Muscle of leg (tissue), 11 donors: ENCODE results near the gene SLC8A1. TPM values are rescaled to one million over a fixed set of nuclear protein-coding genes. Genes with fewer than 3 reads are reported as not detected.
A peak's percentile ranks its signal among the peaks of the same experiment; 100 is the strongest.

Experiments
- DNase-seq: peaks from one replicate; pipeline ENCODE4 v3.0.0; 2013
- H3K27ac ChIP-seq: one replicate; pipeline ENCODE4 v1.5.1; 2013; ENCODE audit warnings: mild to moderate bottlenecking, low read length, control low read depth
- H3K27me3 ChIP-seq: one replicate; pipeline ENCODE4 v1.6.1; 2013; ENCODE audit warnings: low read length; ENCODE audit not compliant: control insufficient read depth, insufficient read depth
- H3K36me3 ChIP-seq: one replicate; pipeline ENCODE4 v1.6.1; 2013; ENCODE audit warnings: low read length; ENCODE audit not compliant: control insufficient read depth, insufficient read depth
- H3K4me1 ChIP-seq: one replicate; pipeline ENCODE4 v1.6.1; 2013; ENCODE audit warnings: low read length; ENCODE audit not compliant: control insufficient read depth, insufficient read depth
- H3K4me3 ChIP-seq: one replicate; pipeline ENCODE4 v1.5.1; 2013; ENCODE audit warnings: low read length, control low read depth
- H3K9me3 ChIP-seq: replicated peaks from 2 replicates; pipeline ENCODE4 v1.6.1; 2013; ENCODE audit warnings: low read depth, low read length; ENCODE audit not compliant: control insufficient read depth
- WGBS: methylation state at CpG from one replicate; pipeline ENCODE4 v1.1.5; 2013; ENCODE audit warnings: missing lambda C conversion rate; ENCODE audit not compliant: insufficient coverage; 5-methylcytosine and 5-hydroxymethylcytosine counted together
- polyA plus RNA-seq, 8 donors: library from polyadenylated mRNA; unstranded; fragments of 120-200 nt; gene quantifications; one replicate each; pipeline versions ENCODE4 v1.2.1 to v1.2.3, GENCODE V29; 2013; ENCODE audit warnings: inconsistent platforms in 1 of 8, low replicate concordance in 1 of 8; ENCODE audit not compliant: insufficient read length in 8 of 8, insufficient read depth in 1 of 8
- total RNA-seq: library from RNA; stranded (reverse); fragments of 120-200 nt; gene quantifications from one replicate; pipeline ENCODE4 v1.2.4, GENCODE V29; 2013

The SLC8A1 gene
- total and polyA plus RNA-seq, 9 donors, result 4.9 to 36.8 (median 8.9) TPM

DNA sequence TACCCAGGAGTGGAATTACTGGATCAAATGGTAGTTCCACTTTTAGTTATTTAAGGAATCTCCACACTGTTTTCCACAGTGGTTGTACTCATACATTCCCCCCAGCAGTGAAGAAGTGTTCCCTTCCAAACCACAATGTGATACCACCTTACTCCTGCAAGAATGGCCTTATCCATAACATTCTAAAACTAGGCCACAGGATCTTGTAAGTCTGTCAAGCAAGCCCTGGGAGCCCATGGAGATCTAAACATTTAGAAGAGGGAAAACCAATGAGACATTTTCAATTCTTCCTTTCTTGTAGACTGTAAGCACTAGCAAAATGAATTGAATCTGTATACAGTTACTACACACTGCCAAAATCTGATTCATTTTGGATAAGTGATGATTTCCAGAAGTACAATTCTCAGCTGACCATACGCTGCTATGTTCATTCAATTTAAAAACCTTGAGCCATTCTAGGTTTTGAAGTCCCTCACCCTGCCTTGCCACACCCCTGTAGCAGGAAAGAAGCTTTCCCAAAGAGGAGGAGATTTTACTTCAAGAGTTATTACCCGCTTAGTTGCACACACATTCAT lies 149.1 kb downstream of the SLC8A1 start:
- DNase-seq, result peak; percentile 63

GRCh38 chr2:40300391-40300790 lies 151.5 kb downstream of the SLC8A1 start:
- Histone ChIP-seq H3K4me1 (peaks cover 2% of the 10 kb centered on the region), H3K27me3 (no peaks in the 10 kb centered on the region), H3K9me3 (no peaks in the 10 kb centered on the region), H3K27ac (no peak overlapping the region), H3K4me3 (no peak overlapping the region), H3K36me3 (no peaks in the 10 kb centered on the region)
- 83% methylated on average over 3 of the region's 6 CpGs for WGBS
- DNase-seq, result no peak

More for the DNA sequence above, 149.1 kb downstream of the SLC8A1 start:
- Histone ChIP-seq H3K36me3 (no peaks in the 10 kb centered on the region), H3K4me3 (no peak overlapping the region), H3K27me3 (no peaks in the 10 kb centered on the region), H3K4me1 (peaks cover 2% of the 10 kb centered on the region), H3K27ac (no peak overlapping the region), H3K9me3 (no peaks in the 10 kb centered on the region)
- no CpG with 5 or more reads among the region's 2 CpGs for WGBS

DNA sequence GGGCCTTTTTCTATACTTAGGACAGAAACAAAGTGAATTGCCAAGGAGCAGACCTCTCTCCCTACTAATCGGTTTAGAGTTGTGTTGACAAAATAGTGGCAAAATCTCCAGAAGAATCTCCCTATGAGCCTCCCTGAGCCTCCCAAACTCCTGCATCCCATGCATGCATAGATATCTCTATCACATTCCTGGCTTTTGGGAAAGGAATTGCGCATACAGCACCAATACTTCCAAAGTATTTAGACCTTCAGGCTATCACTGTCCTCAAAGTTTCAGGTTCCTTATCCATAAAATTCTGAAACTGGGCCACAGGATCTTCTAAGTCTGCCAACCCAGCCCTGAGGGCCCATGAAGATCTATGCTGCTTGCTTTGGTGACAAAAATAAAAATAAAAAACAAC lies 152.1 kb downstream of the SLC8A1 start:
- Histone ChIP-seq H3K4me1 (peaks cover 2% of the 10 kb centered on the region), H3K4me3 (no peak overlapping the region), H3K36me3 (no peaks in the 10 kb centered on the region), H3K27me3 (no peaks in the 10 kb centered on the region), H3K27ac (no peak overlapping the region), H3K9me3 (no peaks in the 10 kb centered on the region)
- no CpG with 5 or more reads among the region's 2 CpGs for whole genome bisulfite sequencing
- no peak for DNase-seq

DNA sequence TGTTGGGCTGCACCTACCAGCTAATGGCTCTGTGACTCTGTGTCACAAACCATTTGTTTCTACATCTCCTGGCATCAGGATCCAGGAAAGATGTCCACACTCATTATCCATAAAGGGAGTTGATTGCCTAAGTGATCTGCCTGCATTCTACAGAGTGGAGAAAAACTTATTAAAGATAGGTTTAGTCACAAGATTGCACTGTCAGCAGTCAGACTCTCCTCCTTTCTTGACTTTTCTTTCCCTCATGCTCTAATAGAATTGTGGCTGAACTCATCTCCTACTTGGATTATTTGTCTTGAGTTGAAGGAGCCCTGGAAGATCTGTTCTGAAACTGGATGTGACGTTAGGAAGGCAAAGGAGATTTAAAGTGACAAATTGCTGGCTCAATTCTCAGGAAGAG lies 152.7 kb downstream of the SLC8A1 start:
- DNase-seq, result no peak
- Histone ChIP-seq H3K36me3 (no peaks in the 10 kb centered on the region), H3K27me3 (no peaks in the 10 kb centered on the region), H3K4me3 (no peak overlapping the region), H3K4me1 (peaks cover 2% of the 10 kb centered on the region), H3K27ac (no peak overlapping the region), H3K9me3 (no peaks in the 10 kb centered on the region)
- WGBS, result no CpG with 5 or more reads among the region's 1 CpG

DNA sequence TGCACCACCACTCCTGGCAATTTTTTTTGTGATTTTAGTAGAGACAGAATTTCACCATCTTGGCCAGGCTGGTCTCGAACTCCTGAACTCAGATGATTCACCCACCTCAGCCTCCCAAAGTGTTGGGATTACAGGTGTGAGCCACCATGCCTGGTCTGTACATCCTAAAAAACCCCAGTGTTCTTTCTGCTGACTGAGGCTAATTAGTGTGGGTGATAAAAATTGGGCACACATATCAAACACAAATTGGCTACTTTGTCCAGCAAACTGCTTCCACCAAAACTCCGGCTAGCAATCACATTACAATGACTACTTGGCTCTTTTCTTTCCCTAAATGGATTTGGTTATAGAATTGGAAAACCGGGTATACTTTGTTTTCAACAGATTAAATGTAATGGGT lies 153.9 kb downstream of the SLC8A1 start:
- H3K27ac ChIP-seq, result no peak overlapping the region
- H3K27me3 ChIP-seq, result no peaks in the 10 kb centered on the region
- H3K9me3 ChIP-seq, result no peaks in the 10 kb centered on the region
- no CpG with 5 or more reads among the region's 3 CpGs for WGBS
- no peak overlapping the region for H3K4me3 ChIP-seq
- H3K36me3 ChIP-seq, result no peaks in the 10 kb centered on the region
- H3K4me1 ChIP-seq, result no peaks in the 10 kb centered on the region
- no peak for DNase-seq

DNA sequence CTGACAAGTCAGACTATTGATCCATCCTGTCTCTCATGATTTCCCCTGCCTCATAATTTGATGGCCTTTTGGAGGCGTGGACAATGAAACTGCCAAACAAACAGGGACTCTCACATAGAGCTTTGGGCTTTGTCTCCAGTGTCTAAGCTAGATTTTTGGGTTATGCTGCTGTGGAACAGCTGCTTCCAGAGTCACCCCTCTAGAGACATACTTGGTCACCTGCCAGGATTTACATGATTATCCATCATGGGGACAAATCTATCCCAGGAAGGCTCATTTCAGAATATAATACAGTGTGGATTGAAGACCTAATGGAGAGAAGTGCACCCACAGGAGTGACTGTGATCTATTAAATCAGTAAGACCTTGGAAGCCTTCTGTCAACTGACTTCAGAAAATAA lies 159.6 kb downstream of the SLC8A1 start:
- H3K4me1 ChIP-seq, result peaks cover 7% of the 10 kb centered on the region
- no peaks in the 10 kb centered on the region for H3K27me3 ChIP-seq
- H3K4me3 ChIP-seq, result no peak overlapping the region
- H3K27ac ChIP-seq, result no peak overlapping the region
- DNase-seq, result no peak
- no CpG with 5 or more reads among the region's 1 CpG for WGBS
- H3K36me3 ChIP-seq, result no peaks in the 10 kb centered on the region
- H3K9me3 ChIP-seq, result no peaks in the 10 kb centered on the region

- no CpG with 5 or more reads among the region's 7 CpGs for WGBS
- H3K4me3 ChIP-seq, result no peak overlapping the region
- no peaks in the 10 kb centered on the region for H3K9me3 ChIP-seq
- peaks cover 7% of the 10 kb centered on the region for H3K4me1 ChIP-seq
- H3K27me3 ChIP-seq, result no peaks in the 10 kb centered on the region
- no peaks in the 10 kb centered on the region for H3K36me3 ChIP-seq
- no peak overlapping the region for H3K27ac ChIP-seq
- no peak for DNase-seq
Measured at GRCh38 chr2:40289771-40290404, 162.0 kb downstream of the SLC8A1 start.

DNA sequence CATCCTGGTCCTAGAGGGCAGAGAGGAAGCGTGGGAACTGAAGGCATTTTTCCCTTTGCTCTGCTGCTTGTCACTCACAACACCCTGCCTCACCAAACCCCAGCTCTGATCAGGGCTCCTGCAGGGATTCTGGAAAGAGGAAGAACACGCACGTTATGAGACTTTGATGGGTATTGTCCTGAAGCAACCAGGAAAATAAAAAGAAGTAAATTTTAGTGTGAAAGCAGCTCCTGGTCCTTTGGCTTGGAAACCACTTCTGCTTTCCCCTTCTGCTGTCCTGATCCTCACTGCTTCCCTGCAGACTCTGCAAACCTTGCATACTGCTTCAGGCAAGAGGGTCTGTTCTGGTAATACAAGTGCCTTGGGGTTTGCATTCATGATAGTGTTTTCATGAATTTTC lies 164.1 kb downstream of the SLC8A1 start:
- Histone ChIP-seq H3K4me1 (peaks cover 11% of the 10 kb centered on the region), H3K27me3 (no peaks in the 10 kb centered on the region), H3K9me3 (no peaks in the 10 kb centered on the region), H3K36me3 (no peaks in the 10 kb centered on the region), H3K4me3 (no peak overlapping the region), H3K27ac (no peak overlapping the region)
- DNase-seq, result no peak
- 60% methylated on average over 1 of the region's 3 CpGs for WGBS

DNA sequence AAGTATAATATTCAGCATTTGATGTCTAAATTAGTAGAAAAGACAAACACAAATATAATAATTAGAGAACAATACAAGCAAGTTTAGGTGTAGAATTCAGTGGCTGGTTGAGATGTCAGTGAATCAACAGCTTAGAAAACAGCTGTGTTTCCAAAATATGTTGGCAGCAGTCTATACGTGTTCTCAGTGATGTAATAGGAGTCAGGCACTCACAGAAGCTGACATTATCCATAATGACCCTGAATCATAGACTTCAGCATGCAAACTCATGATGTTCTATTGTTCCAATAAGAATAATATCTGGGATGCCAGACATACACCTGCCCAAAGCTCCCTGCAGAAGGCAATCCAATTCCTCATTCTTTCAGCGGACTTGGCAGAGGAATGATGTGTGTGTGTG lies 164.7 kb downstream of the SLC8A1 start:
- no peak overlapping the region for H3K27ac ChIP-seq
- no peaks in the 10 kb centered on the region for H3K36me3 ChIP-seq
- no CpG with 5 or more reads among the region's 2 CpGs for WGBS
- H3K9me3 ChIP-seq, result no peaks in the 10 kb centered on the region
- H3K4me1 ChIP-seq, result peaks cover 11% of the 10 kb centered on the region
- H3K4me3 ChIP-seq, result no peak overlapping the region
- no peaks in the 10 kb centered on the region for H3K27me3 ChIP-seq
- peak; percentile 68 for DNase-seq

- no peaks in the 10 kb centered on the region for H3K27me3 ChIP-seq
- no peaks in the 10 kb centered on the region for H3K9me3 ChIP-seq
- H3K4me1 ChIP-seq, result peaks cover 11% of the 10 kb centered on the region
- no CpG with 5 or more reads among the region's 3 CpGs for WGBS
- no peak overlapping the region for H3K27ac ChIP-seq
- no peak overlapping the region for H3K4me3 ChIP-seq
- DNase-seq, result no peak
- H3K36me3 ChIP-seq, result no peaks in the 10 kb centered on the region
Measured at GRCh38 chr2:40286721-40287120, 165.2 kb downstream of the SLC8A1 start.

DNA sequence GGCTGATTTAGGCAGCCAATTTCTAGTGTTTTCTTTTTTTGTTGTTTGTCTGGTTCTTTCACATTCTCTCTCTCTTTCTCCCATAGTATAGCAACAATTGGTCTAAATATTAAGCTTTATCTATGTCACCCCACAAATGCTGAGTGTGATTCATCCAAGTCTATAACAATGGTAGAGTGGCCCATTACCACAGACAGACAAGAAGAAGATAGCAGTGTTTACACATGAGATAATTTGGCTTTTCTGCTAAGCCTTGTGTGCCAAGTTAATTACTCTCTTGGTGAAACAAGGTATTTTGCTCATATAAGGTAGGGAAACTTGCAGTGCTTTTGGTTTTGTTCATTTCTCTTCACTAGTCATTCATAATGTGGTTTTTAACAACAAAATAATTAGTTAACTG lies 166.5 kb downstream of the SLC8A1 start:
- Histone ChIP-seq H3K27me3 (no peaks in the 10 kb centered on the region), H3K4me1 (peaks cover 18% of the 10 kb centered on the region), H3K36me3 (no peaks in the 10 kb centered on the region), H3K27ac (no peak overlapping the region), H3K4me3 (no peak overlapping the region), H3K9me3 (no peaks in the 10 kb centered on the region)
- no peak for DNase-seq
